ENCODE data around the gene RGS2.

Gene RGS2

DNA sequence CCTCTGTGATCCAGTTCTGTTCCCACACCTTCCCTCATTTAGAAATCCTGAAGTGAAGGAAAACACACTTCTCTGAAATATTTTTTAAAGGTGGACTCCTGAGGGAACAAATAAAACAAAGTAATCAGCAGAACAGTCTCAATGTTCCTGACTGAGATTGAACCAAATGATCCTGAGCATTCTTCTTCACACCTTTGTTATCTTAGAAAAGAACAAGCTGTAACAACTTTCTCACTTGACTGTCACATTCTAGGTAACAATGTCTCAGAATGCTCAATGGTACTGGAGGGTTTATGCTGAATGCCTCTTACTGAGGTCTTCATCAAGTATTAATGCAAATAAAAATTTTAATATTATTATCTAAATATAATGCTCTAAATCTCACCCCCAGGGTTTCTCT, 40.4 kb upstream of the RGS2 start:
- H3K27me3 ChIP-seq (replicated peaks; ENCODE audit: insufficient read depth, low read length), result no peaks in the 10 kb centered on the region
- H3K27ac ChIP-seq (ENCODE audit: low read length), result no peak overlapping the region
- H3F3A ChIP-seq (ENCODE audit: insufficient read depth, low read length), result no peaks in the 10 kb centered on the region
- no peaks in the 10 kb centered on the region for H3K4me1 ChIP-seq (ENCODE audit: low read length)
- no peaks in the 10 kb centered on the region for H4K20me1 ChIP-seq (ENCODE audit: insufficient read depth, low read length)
- H3K9me3 ChIP-seq (replicated peaks; ENCODE audit: insufficient read depth, low read length), result no peaks in the 10 kb centered on the region
- H3K4me3 ChIP-seq (ENCODE audit: low read length), result no peak overlapping the region
- no peaks in the 10 kb centered on the region for H3K9me2 ChIP-seq (replicated peaks; ENCODE audit: insufficient read depth, low read length)
- H3K9ac ChIP-seq (ENCODE audit: low read length), result no peak overlapping the region
- H2AFZ ChIP-seq (ENCODE audit: low read length), result no peak overlapping the region
- H3K4me2 ChIP-seq (ENCODE audit: low read depth, low read length), result no peak overlapping the region
- H3K79me2 ChIP-seq (ENCODE audit: low read length), result no peaks in the 10 kb centered on the region
- DNase-seq, result no peak
- no peaks in the 10 kb centered on the region for H3K36me3 ChIP-seq (replicated peaks; ENCODE audit: insufficient read depth, low read length)
- TF ChIP-seq EZH2phosphoT487 (IDR thresholded peaks at IDR 0.05; ENCODE audit: low read length) (no peak), EZH2 (optimal IDR thresholded peaks at IDR 0.05; ENCODE audit: low read depth, low read length) (no peak)
- TF ChIP-seq, protein P1, sequence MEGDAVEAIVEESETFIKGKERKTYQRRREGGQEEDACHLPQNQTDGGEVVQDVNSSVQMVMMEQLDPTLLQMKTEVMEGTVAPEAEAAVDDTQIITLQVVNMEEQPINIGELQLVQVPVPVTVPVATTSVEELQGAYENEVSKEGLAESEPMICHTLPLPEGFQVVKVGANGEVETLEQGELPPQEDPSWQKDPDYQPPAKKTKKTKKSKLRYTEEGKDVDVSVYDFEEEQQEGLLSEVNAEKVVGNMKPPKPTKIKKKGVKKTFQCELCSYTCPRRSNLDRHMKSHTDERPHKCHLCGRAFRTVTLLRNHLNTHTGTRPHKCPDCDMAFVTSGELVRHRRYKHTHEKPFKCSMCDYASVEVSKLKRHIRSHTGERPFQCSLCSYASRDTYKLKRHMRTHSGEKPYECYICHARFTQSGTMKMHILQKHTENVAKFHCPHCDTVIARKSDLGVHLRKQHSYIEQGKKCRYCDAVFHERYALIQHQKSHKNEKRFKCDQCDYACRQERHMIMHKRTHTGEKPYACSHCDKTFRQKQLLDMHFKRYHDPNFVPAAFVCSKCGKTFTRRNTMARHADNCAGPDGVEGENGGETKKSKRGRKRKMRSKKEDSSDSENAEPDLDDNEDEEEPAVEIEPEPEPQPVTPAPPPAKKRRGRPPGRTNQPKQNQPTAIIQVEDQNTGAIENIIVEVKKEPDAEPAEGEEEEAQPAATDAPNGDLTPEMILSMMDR (IDR thresholded peaks at IDR 0.05; ENCODE audit: low read length), result no peak

DNA sequence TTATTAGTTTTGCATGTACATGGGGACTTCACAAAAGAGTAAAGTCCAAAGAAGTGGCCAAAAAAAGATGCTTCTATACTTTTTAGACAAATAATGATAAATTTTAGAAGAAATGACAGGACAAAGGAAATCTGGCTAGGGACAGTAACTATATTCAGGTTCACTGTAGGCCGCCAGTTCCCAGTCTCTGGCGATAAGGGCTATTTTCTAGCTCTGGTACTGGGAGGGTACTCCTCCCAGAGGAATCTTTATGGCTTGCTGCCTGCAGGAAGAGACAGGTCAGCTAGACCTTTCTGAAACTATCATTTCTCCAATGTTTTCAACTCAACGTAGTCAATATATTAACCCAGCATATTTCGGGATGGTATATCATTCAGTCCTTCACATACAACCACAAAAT, 37.5 kb upstream of the RGS2 start:
- H3K9me3 ChIP-seq (replicated peaks; ENCODE audit: insufficient read depth, low read length), result no peaks in the 10 kb centered on the region
- H3K36me3 ChIP-seq (replicated peaks; ENCODE audit: insufficient read depth, low read length), result no peaks in the 10 kb centered on the region
- no peak for DNase-seq
- no peaks in the 10 kb centered on the region for H3F3A ChIP-seq (ENCODE audit: insufficient read depth, low read length)
- H3K9me2 ChIP-seq (replicated peaks; ENCODE audit: insufficient read depth, low read length), result no peaks in the 10 kb centered on the region
- H3K4me3 ChIP-seq (ENCODE audit: low read length), result no peak overlapping the region
- no peaks in the 10 kb centered on the region for H3K79me2 ChIP-seq (ENCODE audit: low read length)
- H3K4me2 ChIP-seq (ENCODE audit: low read depth, low read length), result no peak overlapping the region
- H3K27ac ChIP-seq (ENCODE audit: low read length), result no peak overlapping the region
- no peaks in the 10 kb centered on the region for H3K27me3 ChIP-seq (replicated peaks; ENCODE audit: insufficient read depth, low read length)
- TF ChIP-seq EZH2 (optimal IDR thresholded peaks at IDR 0.05; ENCODE audit: low read depth, low read length) (no peak), EZH2phosphoT487 (IDR thresholded peaks at IDR 0.05; ENCODE audit: low read length) (no peak)
- TF ChIP-seq, protein P1 (IDR thresholded peaks at IDR 0.05; ENCODE audit: low read length), result no peak
- H4K20me1 ChIP-seq (ENCODE audit: insufficient read depth, low read length), result no peaks in the 10 kb centered on the region
- H2AFZ ChIP-seq (ENCODE audit: low read length), result no peak overlapping the region
- H3K4me1 ChIP-seq (ENCODE audit: low read length), result no peaks in the 10 kb centered on the region
- no peak overlapping the region for H3K9ac ChIP-seq (ENCODE audit: low read length)

DNA sequence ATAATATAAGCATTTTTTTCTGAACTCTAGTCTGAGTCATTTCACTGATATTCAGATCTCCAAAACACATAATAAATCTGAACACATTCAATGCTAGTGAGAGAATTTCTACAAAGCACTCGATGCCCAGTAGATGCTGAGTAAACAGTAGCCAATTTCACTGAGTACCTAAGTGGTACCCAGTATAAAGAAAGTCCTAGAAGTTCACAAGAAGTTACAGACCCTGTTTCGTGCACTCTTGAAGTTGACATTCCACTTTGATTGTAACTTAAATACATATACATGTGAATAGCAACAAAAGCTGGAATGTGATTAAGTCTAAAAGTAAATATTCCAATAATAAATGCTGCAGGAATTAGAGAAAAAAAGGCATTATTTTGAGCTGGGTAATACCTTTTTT, 33.2 kb upstream of the RGS2 start:
- no peak overlapping the region for H3K4me3 ChIP-seq (ENCODE audit: low read length)
- DNase-seq, result no peak
- H2AFZ ChIP-seq (ENCODE audit: low read length), result no peak overlapping the region
- H3K36me3 ChIP-seq (replicated peaks; ENCODE audit: insufficient read depth, low read length), result no peaks in the 10 kb centered on the region
- H3F3A ChIP-seq (ENCODE audit: insufficient read depth, low read length), result no peaks in the 10 kb centered on the region
- no peaks in the 10 kb centered on the region for H3K27me3 ChIP-seq (replicated peaks; ENCODE audit: insufficient read depth, low read length)
- no peaks in the 10 kb centered on the region for H3K9me2 ChIP-seq (replicated peaks; ENCODE audit: insufficient read depth, low read length)
- TF ChIP-seq, protein P1 (IDR thresholded peaks at IDR 0.05; ENCODE audit: low read length), result no peak
- TF ChIP-seq EZH2 (optimal IDR thresholded peaks at IDR 0.05; ENCODE audit: low read depth, low read length) (no peak), EZH2phosphoT487 (IDR thresholded peaks at IDR 0.05; ENCODE audit: low read length) (no peak)
- no peak overlapping the region for H3K4me2 ChIP-seq (ENCODE audit: low read depth, low read length)
- H3K79me2 ChIP-seq (ENCODE audit: low read length), result no peaks in the 10 kb centered on the region
- no peaks in the 10 kb centered on the region for H4K20me1 ChIP-seq (ENCODE audit: insufficient read depth, low read length)
- no peak overlapping the region for H3K9ac ChIP-seq (ENCODE audit: low read length)
- H3K4me1 ChIP-seq (ENCODE audit: low read length), result no peaks in the 10 kb centered on the region
- no peak overlapping the region for H3K27ac ChIP-seq (ENCODE audit: low read length)
- H3K9me3 ChIP-seq (replicated peaks; ENCODE audit: insufficient read depth, low read length), result no peaks in the 10 kb centered on the region
